IMR-90 (cell line): Measurements from ENCODE around the gene BEAN1.
"Not testable (repeated sequence)": the region's sequence is repeated elsewhere in the genome, so short reads cannot be mapped to it uniquely, and the experiment has no call there.

Experiments used
- RAD21 ChIP-seq: IDR thresholded peaks from 2 replicates; pipeline ENCODE4 v1.6.1; 2012; ENCODE audit warnings: low read length, improper control_type of control experiment
- TF ChIP-seq, protein P1 (sequence below): fragments of 150-350 bp; IDR thresholded peaks from 2 replicates; pipeline ENCODE4 v1.6.1; 2017; ENCODE audit warnings: mild to moderate bottlenecking, antibody characterized with exemption, low read length, low read depth

- TF ChIP-seq, protein P1, sequence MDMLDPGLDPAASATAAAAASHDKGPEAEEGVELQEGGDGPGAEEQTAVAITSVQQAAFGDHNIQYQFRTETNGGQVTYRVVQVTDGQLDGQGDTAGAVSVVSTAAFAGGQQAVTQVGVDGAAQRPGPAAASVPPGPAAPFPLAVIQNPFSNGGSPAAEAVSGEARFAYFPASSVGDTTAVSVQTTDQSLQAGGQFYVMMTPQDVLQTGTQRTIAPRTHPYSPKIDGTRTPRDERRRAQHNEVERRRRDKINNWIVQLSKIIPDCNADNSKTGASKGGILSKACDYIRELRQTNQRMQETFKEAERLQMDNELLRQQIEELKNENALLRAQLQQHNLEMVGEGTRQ, result not testable (repeated sequence)
- TF ChIP-seq RAD21, result not testable (repeated sequence)
These were observed 74.5 kb downstream of the BEAN1 start for GRCh38 chr16:66501563-66501962.
